Measurements from ENCODE around the gene ADARB1.

GRCh38 chr21:45260191-45260825, 185.9 kb downstream of the ADARB1 start:
- TF ChIP-seq, protein P1, sequence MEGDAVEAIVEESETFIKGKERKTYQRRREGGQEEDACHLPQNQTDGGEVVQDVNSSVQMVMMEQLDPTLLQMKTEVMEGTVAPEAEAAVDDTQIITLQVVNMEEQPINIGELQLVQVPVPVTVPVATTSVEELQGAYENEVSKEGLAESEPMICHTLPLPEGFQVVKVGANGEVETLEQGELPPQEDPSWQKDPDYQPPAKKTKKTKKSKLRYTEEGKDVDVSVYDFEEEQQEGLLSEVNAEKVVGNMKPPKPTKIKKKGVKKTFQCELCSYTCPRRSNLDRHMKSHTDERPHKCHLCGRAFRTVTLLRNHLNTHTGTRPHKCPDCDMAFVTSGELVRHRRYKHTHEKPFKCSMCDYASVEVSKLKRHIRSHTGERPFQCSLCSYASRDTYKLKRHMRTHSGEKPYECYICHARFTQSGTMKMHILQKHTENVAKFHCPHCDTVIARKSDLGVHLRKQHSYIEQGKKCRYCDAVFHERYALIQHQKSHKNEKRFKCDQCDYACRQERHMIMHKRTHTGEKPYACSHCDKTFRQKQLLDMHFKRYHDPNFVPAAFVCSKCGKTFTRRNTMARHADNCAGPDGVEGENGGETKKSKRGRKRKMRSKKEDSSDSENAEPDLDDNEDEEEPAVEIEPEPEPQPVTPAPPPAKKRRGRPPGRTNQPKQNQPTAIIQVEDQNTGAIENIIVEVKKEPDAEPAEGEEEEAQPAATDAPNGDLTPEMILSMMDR (IDR thresholded peaks at IDR 0.05): no peak
- no peak for TF ChIP-seq EP300 (IDR thresholded peaks at IDR 0.05)
- no peak for TF ChIP-seq POLR2A (IDR thresholded peaks at IDR 0.05)

Measured in ovary (tissue), 3 donors.